Measurements from ENCODE around the gene ELK4.

Gene ELK4

DNA sequence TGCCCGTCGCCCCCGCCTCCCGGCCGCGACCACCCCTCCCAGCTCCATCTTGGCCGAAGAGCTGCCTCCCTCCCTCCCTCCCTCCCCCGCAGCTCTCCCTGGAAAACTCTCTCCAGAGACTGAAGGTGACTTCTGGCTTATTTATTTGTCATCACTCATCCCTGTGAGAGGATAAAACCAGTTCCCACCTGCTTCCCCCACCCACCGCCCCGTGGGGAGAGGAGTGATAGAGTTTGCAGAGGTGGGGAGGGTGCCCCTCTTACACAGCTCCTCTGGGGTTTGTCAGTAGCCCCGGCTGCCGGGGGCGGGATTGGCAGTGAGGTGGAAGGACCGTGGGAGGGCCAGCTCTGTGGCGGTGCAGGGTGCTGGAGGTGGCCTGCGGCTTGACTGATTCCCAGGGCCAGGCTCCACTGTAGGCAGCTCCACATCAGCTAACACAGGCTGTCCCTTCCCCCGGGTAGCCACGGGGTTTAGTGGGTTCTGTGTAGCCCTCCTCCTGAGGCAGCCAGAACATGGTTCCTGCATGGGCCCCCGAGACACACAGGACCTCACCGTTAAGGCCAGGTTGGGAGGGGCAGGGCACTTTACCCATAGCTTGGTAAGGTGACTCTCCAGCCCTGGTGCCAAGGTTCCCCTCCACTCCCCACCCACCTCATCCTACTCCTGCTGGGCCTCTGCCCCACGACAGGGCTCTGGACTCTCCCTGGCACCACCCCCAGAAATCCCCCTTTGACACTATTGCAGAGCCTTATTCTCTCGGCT lies 62.2 kb downstream of the ELK4 start:
- FAIRE-seq = no peak
- no peak for DNase-seq (ENCODE audit: insufficient read length, low spot score)

DNA sequence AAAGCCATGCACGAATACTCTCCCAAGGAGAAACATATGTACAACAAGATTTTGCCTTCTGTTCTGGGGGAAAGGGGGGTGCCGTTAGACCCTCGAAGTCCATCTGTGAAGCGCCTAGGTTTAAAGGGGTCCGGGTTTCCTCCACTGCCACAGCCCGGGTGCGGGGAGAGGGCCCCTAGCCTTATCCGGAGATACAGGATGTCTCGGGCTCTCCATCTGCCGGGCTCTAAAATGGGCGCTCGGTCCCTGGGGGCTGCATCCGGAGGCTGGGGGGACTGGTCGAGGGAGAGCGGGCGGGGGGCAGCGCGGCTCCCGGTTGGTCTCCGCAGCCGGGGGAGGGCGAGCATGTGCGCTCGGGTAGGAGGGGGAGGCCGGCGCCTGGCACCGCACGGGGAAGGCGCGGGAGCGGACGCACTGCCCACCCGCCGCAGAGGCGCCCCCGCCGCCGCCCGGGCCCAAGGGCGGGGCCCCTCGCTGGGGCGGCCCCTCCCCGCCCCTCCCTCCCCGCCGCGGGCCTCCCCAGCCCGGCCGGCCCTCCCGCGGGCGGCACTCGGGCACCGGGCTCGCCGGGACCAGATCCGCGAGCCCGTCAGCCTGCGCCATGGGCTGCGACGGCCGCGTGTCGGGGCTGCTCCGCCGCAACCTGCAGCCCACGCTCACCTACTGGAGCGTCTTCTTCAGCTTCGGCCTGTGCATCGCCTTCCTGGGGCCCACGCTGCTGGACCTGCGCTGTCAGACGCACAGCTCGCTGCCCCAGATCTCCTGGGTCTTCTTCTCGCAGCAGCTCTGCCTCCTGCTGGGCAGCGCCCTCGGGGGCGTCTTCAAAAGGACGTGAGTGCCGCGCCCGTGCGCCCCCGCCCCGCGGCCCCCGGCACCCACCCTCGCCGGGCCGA lies 63.1 kb downstream of the ELK4 start:
- no peak for FAIRE-seq
- DNase-seq (ENCODE audit: insufficient read length, low spot score) = no peak

DNA sequence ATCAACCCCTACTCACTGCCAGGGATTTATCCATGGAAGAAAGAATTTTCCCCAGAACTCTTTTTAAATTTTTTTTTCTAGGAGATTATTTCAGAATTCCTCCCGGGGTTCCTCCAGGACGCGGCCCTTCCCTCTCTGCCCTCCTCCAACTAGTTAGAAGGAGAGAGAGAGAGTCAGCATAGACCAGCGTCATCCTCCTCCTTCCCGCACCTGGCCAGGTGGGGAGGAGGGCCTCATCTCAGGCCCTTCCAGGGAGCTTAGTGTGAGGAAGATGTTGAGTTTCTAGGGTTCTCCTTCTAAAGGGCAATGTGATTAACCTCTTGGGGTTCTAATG lies 63.7 kb downstream of the ELK4 start:
- no peak for FAIRE-seq
- DNase-seq (ENCODE audit: insufficient read length, low spot score) = no peak

DNA sequence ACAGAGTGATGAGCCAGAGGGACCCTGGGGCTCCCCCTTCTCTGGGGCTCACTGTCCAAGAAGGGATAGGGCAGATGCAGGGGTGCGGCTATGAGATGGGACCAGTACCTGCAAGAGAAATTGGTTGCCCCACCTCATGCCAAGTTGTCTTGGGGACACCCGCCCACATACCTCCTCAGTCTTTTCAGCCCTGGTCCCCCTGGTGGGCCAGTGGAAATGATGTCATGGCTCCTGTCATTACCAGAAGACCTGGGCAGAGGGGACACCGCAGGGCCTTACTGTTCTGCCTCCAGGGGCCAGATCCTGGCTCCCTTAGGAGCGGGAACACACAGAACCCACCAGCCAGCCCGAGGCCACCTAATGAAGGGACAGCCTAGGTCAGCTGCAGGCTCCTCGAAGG lies 64.1 kb downstream of the ELK4 start:
- DNase-seq (ENCODE audit: insufficient read length, low spot score) = no peak
- no peak for FAIRE-seq

DNA sequence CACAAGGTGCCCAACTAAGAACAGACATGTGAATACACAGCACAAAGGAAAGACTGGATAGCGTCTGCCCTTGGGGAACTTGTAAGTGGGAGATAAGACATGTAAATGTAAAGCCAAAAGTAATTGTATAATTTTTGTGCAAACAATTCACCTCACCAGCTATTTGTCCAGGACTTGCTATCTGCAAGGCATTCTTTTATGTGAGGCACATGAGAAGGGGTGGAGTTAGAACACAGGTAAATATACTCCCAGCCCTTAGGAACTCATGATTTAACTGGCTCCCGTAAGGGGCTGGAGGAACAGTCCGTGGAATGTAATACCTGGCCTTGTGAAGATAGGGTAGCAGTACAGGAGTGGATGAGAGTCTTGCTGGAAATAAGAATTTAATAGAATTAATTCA lies 66.0 kb downstream of the ELK4 start:
- DNase-seq (ENCODE audit: insufficient read length, low spot score) = no peak
- FAIRE-seq = no peak

DNA sequence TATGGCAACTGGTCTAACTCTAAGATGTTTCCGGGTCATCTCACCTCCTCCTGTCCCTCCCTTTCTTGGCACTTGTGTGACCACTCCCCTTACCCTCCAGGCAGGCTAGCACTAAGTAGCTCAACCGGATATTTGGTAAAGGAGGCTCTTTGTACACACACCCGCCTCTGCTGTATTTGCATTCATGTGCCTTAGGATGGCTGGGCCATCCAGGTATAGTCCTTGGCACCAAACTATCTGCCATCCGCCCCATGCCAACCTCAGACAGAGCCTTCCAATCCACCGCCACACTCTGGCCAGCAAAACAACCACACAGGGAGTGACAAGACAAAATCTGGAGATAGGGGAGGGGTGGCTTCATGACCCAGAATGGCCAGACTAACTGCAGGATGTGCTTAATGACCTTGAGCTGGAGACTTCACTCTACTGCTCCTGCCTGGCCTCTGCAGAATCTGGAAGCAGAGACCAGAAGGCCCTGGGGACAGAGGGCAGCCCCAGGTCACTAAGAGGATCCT lies 67.8 kb downstream of the ELK4 start:
- FAIRE-seq = no peak

DNA sequence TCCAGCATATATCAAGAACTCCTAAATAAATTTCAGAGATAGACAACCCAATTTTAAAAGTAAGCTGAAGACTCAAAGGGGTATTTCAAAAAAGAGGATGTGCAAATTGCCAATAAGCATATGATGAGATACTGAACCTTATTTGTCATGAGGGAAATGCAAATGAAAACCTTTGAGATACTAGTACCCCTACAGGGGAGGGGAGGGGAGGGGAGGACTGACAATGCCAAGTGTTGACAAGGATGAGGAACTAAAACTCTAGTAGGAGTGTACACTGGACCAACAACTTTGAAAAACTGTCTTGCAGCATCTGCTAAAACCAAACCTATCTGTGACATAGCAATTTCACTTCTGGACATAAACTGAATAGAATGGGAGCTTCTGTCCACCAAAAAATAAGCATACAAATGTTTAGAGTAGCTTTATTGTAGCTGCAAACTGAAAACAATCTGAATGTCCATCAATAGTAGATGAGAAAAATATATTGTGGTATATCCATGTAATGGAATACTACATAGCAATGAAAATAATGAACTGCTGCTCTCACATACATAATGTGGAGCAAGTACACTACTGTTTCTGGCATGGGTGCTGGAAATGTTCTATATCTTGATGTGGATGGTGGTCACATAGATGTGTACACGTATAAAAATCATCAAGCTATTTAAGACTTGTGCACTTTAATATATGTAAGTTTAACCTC lies 70.2 kb downstream of the ELK4 start:
- DNase-seq (ENCODE audit: insufficient read length, low spot score) = no peak
- no peak for FAIRE-seq

More for the DNA sequence above, 67.8 kb downstream of the ELK4 start:
- no peak for DNase-seq (ENCODE audit: insufficient read length, low spot score)
